Neural progenitor cell (in vitro differentiated cells): ENCODE data around the gene SPSB1. TPM values are rescaled to one million over a fixed set of nuclear protein-coding genes. Genes with fewer than 3 reads are reported as not detected.

Experiments
- DNase-seq: peaks from one replicate; pipeline ENCODE4 v3.0.0-alpha.2; 2016; ENCODE audit warnings: low spot score
- H2AFZ ChIP-seq: fragments of 200-600 bp; sonication (generic); replicated peaks from 2 replicates; pipeline ENCODE4 v1.6.1; 2016; ENCODE audit warnings: antibody characterized with exemption
- H3F3A ChIP-seq: fragments of 200-600 bp; sonication (generic); 2 replicates; pipeline ENCODE4 v1.6.1; 2016; ENCODE audit warnings: antibody characterized with exemption, low read depth
- H3K27ac ChIP-seq: fragments of 200-600 bp; sonication (generic); 2 replicates; pipeline ENCODE4 v1.5.1; 2016; ENCODE audit warnings: mild to moderate bottlenecking
- H3K27me3 ChIP-seq: fragments of 200-600 bp; sonication (generic); 2 replicates; pipeline ENCODE4 v1.6.1; 2016; ENCODE audit warnings: mild to moderate bottlenecking, moderate library complexity
- H3K36me3 ChIP-seq: fragments of 200-600 bp; sonication (generic); 2 replicates; pipeline ENCODE4 v1.5.1; 2016
- H3K4me1 ChIP-seq: fragments of 200-600 bp; sonication (generic); 2 replicates; pipeline ENCODE4 v1.6.1; 2016; ENCODE audit warnings: mixed run types
- H3K4me2 ChIP-seq: fragments of 200-600 bp; sonication (generic); 2 replicates; pipeline ENCODE4 v1.6.1; 2016
- H3K4me3 ChIP-seq: fragments of 200-600 bp; sonication (generic); 2 replicates; pipeline ENCODE4 v1.5.1; 2016
- H3K79me2 ChIP-seq: fragments of 200-600 bp; sonication (generic); 2 replicates; pipeline ENCODE4 v1.6.1; 2016; ENCODE audit warnings: low read depth
- H3K9ac ChIP-seq: fragments of 200-600 bp; sonication (generic); 2 replicates; pipeline ENCODE4 v1.6.1; 2016
- H3K9me3 ChIP-seq: fragments of 200-600 bp; sonication (generic); 2 replicates; pipeline ENCODE4 v1.5.1; 2016; ENCODE audit warnings: low read depth
- H4K20me1 ChIP-seq: fragments of 200-600 bp; sonication (generic); 2 replicates; pipeline ENCODE4 v1.6.1; 2016; ENCODE audit warnings: low read depth
- H3K27ac Mint-ChIP-seq: 3 replicates; pipeline ENCODE4 v1.8.0; 2021; ENCODE audit warnings: mixed read lengths
- H3K27me3 Mint-ChIP-seq: 2 replicates; pipeline ENCODE4 v1.8.0; 2022; ENCODE audit warnings: low read depth, mild to moderate bottlenecking, inconsistent platforms, moderate library complexity, mixed read lengths; ENCODE audit not compliant: insufficient read depth
- H3K36me3 Mint-ChIP-seq: 3 replicates; pipeline ENCODE4 v1.8.0; 2021; ENCODE audit warnings: mixed read lengths
- H3K4me1 Mint-ChIP-seq: 3 replicates; pipeline ENCODE4 v1.8.0; 2021; ENCODE audit warnings: mixed read lengths
- H3K4me3 Mint-ChIP-seq: 3 replicates; pipeline ENCODE4 v1.8.0; 2021; ENCODE audit warnings: mild to moderate bottlenecking, moderate library complexity, mixed read lengths
- H3K9me3 Mint-ChIP-seq: 3 replicates; pipeline ENCODE4 v1.8.0; 2020; ENCODE audit warnings: mixed read lengths
- EZH2 ChIP-seq: fragments of 200-600 bp; sonication (generic); IDR thresholded peaks from 2 replicates; pipeline ENCODE4 v1.6.1; 2017; ENCODE audit warnings: antibody characterized with exemption, mild to moderate bottlenecking, moderate library complexity
- EZH2phosphoT487 ChIP-seq: fragments of 200-600 bp; sonication (generic); IDR thresholded peaks from 2 replicates; pipeline ENCODE4 v1.6.1; 2017; ENCODE audit warnings: antibody characterized with exemption
- total RNA-seq: library from RNA; depleted of rRNA; stranded (reverse); fragments of >200 nt; gene quantifications from 2 replicates; pipeline ENCODE4 v1.2.3, GENCODE V29; 2015; ENCODE audit warnings: low replicate concordance
- TF ChIP-seq, protein P1 (sequence below): fragments of 200-600 bp; sonication (generic); IDR thresholded peaks from 2 replicates; pipeline ENCODE4 v1.5.1; 2017; ENCODE audit warnings: antibody characterized with exemption, mild to moderate bottlenecking

Gene SPSB1
- total RNA-seq, 1 donor from 2014 or later = 2.8 TPM

DNA sequence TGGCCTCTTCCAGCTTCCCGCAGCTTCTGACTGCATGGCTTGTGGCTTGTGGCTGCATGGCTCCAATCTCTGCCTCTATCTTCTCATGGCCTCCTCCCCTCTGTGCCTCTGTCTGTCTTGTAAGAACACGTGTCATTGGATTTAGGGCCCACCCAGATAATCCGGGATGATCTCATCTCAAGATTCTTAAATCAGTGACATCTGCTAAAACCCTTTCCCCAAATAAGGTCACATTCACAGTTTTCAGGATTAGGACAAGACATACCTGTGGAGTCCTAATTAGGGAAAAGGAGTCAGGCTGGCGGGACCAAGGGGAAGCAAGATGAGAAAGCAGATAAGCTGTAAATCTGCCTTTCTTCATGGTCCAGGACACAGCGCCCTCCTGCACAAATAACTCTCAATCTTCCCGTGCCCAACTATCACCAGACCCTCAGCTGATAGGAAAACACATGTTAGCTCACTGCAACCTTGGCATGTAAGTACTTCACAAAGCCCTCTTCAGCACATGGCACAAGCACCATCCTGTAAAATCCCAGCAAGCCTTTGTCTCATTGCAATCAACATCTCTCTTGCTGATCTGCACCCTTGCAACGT, 82.2 kb downstream of the SPSB1 start:
- no peak overlapping the region for H2AFZ ChIP-seq
- no peaks in the 10 kb centered on the region for H3K9me3 Mint-ChIP-seq
- peaks cover 12% of the 10 kb centered on the region for H3K4me1 ChIP-seq
- H3K4me2 ChIP-seq = no peak overlapping the region
- H3K27me3 ChIP-seq = no peaks in the 10 kb centered on the region
- H3K9ac ChIP-seq = no peak overlapping the region
- H3F3A ChIP-seq = no peaks in the 10 kb centered on the region
- TF ChIP-seq, protein P1, sequence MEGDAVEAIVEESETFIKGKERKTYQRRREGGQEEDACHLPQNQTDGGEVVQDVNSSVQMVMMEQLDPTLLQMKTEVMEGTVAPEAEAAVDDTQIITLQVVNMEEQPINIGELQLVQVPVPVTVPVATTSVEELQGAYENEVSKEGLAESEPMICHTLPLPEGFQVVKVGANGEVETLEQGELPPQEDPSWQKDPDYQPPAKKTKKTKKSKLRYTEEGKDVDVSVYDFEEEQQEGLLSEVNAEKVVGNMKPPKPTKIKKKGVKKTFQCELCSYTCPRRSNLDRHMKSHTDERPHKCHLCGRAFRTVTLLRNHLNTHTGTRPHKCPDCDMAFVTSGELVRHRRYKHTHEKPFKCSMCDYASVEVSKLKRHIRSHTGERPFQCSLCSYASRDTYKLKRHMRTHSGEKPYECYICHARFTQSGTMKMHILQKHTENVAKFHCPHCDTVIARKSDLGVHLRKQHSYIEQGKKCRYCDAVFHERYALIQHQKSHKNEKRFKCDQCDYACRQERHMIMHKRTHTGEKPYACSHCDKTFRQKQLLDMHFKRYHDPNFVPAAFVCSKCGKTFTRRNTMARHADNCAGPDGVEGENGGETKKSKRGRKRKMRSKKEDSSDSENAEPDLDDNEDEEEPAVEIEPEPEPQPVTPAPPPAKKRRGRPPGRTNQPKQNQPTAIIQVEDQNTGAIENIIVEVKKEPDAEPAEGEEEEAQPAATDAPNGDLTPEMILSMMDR = no peak
- H3K4me1 Mint-ChIP-seq = peaks cover 52% of the 10 kb centered on the region
- no peak overlapping the region for H3K4me3 ChIP-seq
- no peaks in the 10 kb centered on the region for H3K9me3 ChIP-seq
- peak overlapping the region; percentile 62 for H3K27ac Mint-ChIP-seq
- DNase-seq = peak; percentile 26
- no peak overlapping the region for H3K4me3 Mint-ChIP-seq
- H3K36me3 ChIP-seq = no peaks in the 10 kb centered on the region
- H3K27me3 Mint-ChIP-seq = peaks cover 13% of the 10 kb centered on the region
- no peaks in the 10 kb centered on the region for H4K20me1 ChIP-seq
- H3K79me2 ChIP-seq = no peaks in the 10 kb centered on the region
- H3K27ac ChIP-seq = no peak overlapping the region
- H3K36me3 Mint-ChIP-seq = no peaks in the 10 kb centered on the region

DNA sequence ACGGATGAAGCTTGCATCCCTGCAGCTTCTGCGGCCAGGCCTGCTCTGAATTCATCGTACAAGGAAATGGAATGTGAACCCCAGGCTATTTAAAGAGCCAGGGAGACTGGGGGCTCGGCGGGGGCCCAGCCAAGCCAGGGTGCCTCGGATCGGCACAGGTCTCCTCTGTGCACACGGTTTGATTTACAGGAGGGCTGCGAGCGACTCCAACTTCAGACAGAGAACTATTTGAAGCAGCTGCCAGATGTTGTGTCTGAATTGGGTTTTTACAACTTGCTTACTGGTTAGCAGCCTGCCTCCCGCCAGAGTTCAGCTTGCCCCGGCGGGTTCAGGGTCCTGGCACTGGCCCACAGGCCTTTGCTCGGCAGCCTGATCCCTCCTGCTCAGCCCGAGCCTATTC, 83.2 kb downstream of the SPSB1 start:
- DNase-seq = no peak
- Histone ChIP-seq H3K27me3 (no peaks in the 10 kb centered on the region), H3F3A (no peaks in the 10 kb centered on the region), H3K4me1 (peaks cover 12% of the 10 kb centered on the region), H3K9ac (no peak overlapping the region), H3K9me3 (no peaks in the 10 kb centered on the region), H4K20me1 (no peaks in the 10 kb centered on the region), H3K36me3 (no peaks in the 10 kb centered on the region), H3K4me2 (no peak overlapping the region), H3K79me2 (no peaks in the 10 kb centered on the region), H3K27ac (no peak overlapping the region), H3K4me3 (no peak overlapping the region), H2AFZ (no peak overlapping the region)
- H3K27me3 Mint-ChIP-seq = peaks cover 8% of the 10 kb centered on the region
- TF ChIP-seq EZH2phosphoT487 (no peak), EZH2 (no peak)
- TF ChIP-seq, protein P1 = no peak
- no peaks in the 10 kb centered on the region for H3K9me3 Mint-ChIP-seq
- peak overlapping the region; percentile 87 for H3K27ac Mint-ChIP-seq
- H3K4me1 Mint-ChIP-seq = peaks cover 41% of the 10 kb centered on the region
- H3K36me3 Mint-ChIP-seq = no peaks in the 10 kb centered on the region
- H3K4me3 Mint-ChIP-seq = no peak overlapping the region

DNA sequence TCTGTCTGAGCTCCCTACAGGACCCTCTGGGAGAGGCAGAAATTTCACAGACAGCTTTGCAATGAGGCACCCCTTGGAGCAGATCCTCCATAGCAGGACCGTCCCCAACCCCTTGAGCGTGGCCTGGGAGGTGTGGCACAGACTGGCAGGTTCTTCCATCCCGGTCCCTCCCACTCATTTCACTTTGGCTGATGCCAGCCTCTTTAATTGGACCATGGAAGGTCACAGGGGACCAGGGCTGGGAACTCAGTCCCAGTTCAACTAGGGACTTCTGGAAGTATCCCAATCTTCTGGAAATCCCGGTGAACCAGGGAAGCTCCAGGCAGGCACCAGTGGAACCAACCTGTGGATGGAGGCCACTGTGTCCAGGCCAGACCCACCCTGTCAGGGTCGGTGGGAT, 83.7 kb downstream of the SPSB1 start:
- no peak overlapping the region for H3K4me2 ChIP-seq
- H3K79me2 ChIP-seq = no peaks in the 10 kb centered on the region
- H3K9me3 ChIP-seq = no peaks in the 10 kb centered on the region
- Mint-ChIP-seq H3K4me1 (peaks cover 36% of the 10 kb centered on the region), H3K27ac (no peak overlapping the region), H3K36me3 (no peaks in the 10 kb centered on the region), H3K27me3 (peaks cover 6% of the 10 kb centered on the region), H3K9me3 (no peaks in the 10 kb centered on the region), H3K4me3 (no peak overlapping the region)
- H2AFZ ChIP-seq = no peak overlapping the region
- H3K4me3 ChIP-seq = no peak overlapping the region
- no peak for DNase-seq
- TF ChIP-seq EZH2 (no peak), EZH2phosphoT487 (no peak)
- TF ChIP-seq, protein P1 = no peak
- no peaks in the 10 kb centered on the region for H3K36me3 ChIP-seq
- peaks cover 9% of the 10 kb centered on the region for H3K4me1 ChIP-seq
- no peaks in the 10 kb centered on the region for H4K20me1 ChIP-seq
- no peaks in the 10 kb centered on the region for H3K27me3 ChIP-seq
- no peak overlapping the region for H3K9ac ChIP-seq
- no peak overlapping the region for H3K27ac ChIP-seq
- H3F3A ChIP-seq = no peaks in the 10 kb centered on the region
